Panc1 (cell line): ENCODE data around the gene SURF2. TPM values are rescaled to one million over a fixed set of nuclear protein-coding genes. Genes with fewer than 3 reads are reported as not detected.

Source experiments
- ATAC-seq: fragments of 200-7000 bp; cut with Tn5 transposase; 2 replicates; pipeline ENCODE4 v1.9.1; 2020; ENCODE audit warnings: mild to moderate bottlenecking, moderate library complexity
- BruUV-seq: library from RNA; stranded (reverse); fragments of 400-500 nt; replicated peaks from 2 replicates; lab custom pipeline; 2021; lab: Mats Ljungman, UMichigan
- CTCF ChIA-PET: fragments of 300-600 bp; sonication (Branson Sonifier 250); formaldehyde crosslinking; loops from one replicate; lab custom pipeline; 2022; ENCODE audit warnings: antibody characterized with exemption; lab: Charles Lee
- POLR2A ChIA-PET: fragments of 300-600 bp; sonication (Branson Sonifier 250); formaldehyde crosslinking; loops from one replicate; lab custom pipeline; 2022; ENCODE audit warnings: antibody characterized with exemption; lab: Charles Lee
- DNase-seq: peaks from one replicate; pipeline ENCODE4 v3.0.0-alpha.2; 2010; ENCODE audit warnings: low read depth, low spot score
- H3K27ac ChIP-seq: 2 replicates; pipeline ENCODE4 v1.5.1; 2011; ENCODE audit warnings: mild to moderate bottlenecking, low read length, inconsistent platforms
- H3K27me3 ChIP-seq: fragments of 200-500 bp; sonication (Bioruptor generic); 2 replicates; pipeline ENCODE4 v1.6.0; 2014; ENCODE audit warnings: low read length, inconsistent platforms; ENCODE audit not compliant: control insufficient read depth, insufficient read depth
- H3K36me3 ChIP-seq: fragments of 200-500 bp; sonication (Bioruptor generic); 2 replicates; pipeline ENCODE4 v1.5.1; 2014; ENCODE audit warnings: inconsistent platforms, mild to moderate bottlenecking, low read length, moderate library complexity; ENCODE audit not compliant: control insufficient read depth, insufficient read depth
- H3K4me1 ChIP-seq: 2 replicates; pipeline ENCODE4 v1.5.1; 2011; ENCODE audit warnings: inconsistent platforms, mild to moderate bottlenecking, low read length, moderate library complexity; ENCODE audit not compliant: control insufficient read depth, insufficient read depth
- H3K4me3 ChIP-seq, 2 experiments: 2 replicates each; pipeline ENCODE4 v1.5.1; 2011 to 2012; ENCODE audit warnings: low read depth in 2 of 2, low read length in 2 of 2, mild to moderate bottlenecking in 2 of 2, inconsistent platforms in 1 of 2, moderate library complexity in 1 of 2
- H3K9me3 ChIP-seq: fragments of 200-500 bp; sonication (Bioruptor generic); 2 replicates; pipeline ENCODE4 v1.5.1; 2014; ENCODE audit warnings: low read depth, mild to moderate bottlenecking, inconsistent platforms, low read length, moderate library complexity; ENCODE audit not compliant: control insufficient read depth, insufficient read depth
- POLR2AphosphoS5 ChIP-seq: IDR thresholded peaks from 2 replicates; pipeline ENCODE4 v1.6.1; 2012; ENCODE audit warnings: mild to moderate bottlenecking, low read depth, low read length, moderate library complexity
- SIN3A ChIP-seq: IDR thresholded peaks from 2 replicates; pipeline ENCODE4 v1.6.1; 2012; ENCODE audit warnings: low read depth, mild to moderate bottlenecking, low read length, moderate library complexity, borderline replicate concordance; ENCODE audit not compliant: insufficient read depth
- TCF7L2 ChIP-seq: IDR thresholded peaks from 2 replicates; pipeline ENCODE4 v1.6.1; 2011; ENCODE audit warnings: mild to moderate bottlenecking, low read depth, low read length, inconsistent platforms
- in situ Hi-C: cut with HindIII; loops from 2 replicates; pipeline ENCODE4 v1.10.0; 2016; ENCODE audit warnings: low sequenced_read_pairs, low pct_unique_long_range_greater_than_20kb
- intact Hi-C: fragments of 100-400 bp; cut with micrococcal nuclease; formaldehyde crosslinking; loops from one replicate; pipeline ENCODE4 v1.10.0; 2022; ENCODE audit not compliant: unreplicated experiment
- total RNA-seq: library from RNA; stranded (reverse); gene quantifications from one replicate; pipeline ENCODE4 v1.2.1, GENCODE V29; 2021; ENCODE audit not compliant: unreplicated experiment
- TF ChIP-seq, protein P1 (sequence below): fragments of 450-650 bp; IDR thresholded peaks from 2 replicates; pipeline ENCODE4 v1.5.1; 2017; ENCODE audit warnings: mild to moderate bottlenecking
- TF ChIP-seq, protein P2 (sequence below), 2 experiments: IDR thresholded peaks; 2 replicates each; pipeline ENCODE4 v1.6.1; 2011 to 2012; ENCODE audit warnings: low read depth in 2 of 2, control low read depth in 1 of 2, low read length in 1 of 2, mild to moderate bottlenecking in 1 of 2, moderate library complexity in 1 of 2; ENCODE audit not compliant: insufficient read depth in 1 of 2

Gene SURF2
- total RNA-seq, 1 experiment from 2014 or later, result 19.2 TPM

DNA sequence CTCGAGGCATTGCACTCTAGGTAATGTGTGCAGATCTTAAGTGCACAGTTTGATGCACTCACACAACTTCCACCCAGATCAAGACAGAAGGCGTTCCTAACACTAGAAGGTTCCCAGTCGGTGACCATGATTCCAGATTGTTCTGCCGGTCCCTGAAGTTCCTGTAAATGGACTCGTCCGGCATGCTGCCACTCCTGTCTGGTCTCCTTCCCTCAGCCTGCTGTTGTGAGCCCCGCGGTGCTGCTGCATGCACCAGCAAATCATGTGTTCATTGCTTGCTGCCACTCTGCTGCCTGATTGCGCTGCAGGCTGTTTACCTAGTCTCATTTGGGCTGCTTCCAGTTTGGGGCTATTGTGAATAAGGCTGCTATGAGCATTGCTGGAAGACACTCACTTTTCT lies 31.3 kb downstream of the SURF2 start:
- in situ Hi-C loops (no loop called here), intact Hi-C loops (no loop called here)
- Histone ChIP-seq H3K9me3 (no peaks in the 10 kb centered on the region), H3K36me3 (no peaks in the 10 kb centered on the region), H3K4me3 (no peak overlapping the region), H3K27me3 (no peaks in the 10 kb centered on the region), H3K27ac (no peak overlapping the region), H3K4me1 (no peaks in the 10 kb centered on the region)
- TF ChIP-seq, protein P1, sequence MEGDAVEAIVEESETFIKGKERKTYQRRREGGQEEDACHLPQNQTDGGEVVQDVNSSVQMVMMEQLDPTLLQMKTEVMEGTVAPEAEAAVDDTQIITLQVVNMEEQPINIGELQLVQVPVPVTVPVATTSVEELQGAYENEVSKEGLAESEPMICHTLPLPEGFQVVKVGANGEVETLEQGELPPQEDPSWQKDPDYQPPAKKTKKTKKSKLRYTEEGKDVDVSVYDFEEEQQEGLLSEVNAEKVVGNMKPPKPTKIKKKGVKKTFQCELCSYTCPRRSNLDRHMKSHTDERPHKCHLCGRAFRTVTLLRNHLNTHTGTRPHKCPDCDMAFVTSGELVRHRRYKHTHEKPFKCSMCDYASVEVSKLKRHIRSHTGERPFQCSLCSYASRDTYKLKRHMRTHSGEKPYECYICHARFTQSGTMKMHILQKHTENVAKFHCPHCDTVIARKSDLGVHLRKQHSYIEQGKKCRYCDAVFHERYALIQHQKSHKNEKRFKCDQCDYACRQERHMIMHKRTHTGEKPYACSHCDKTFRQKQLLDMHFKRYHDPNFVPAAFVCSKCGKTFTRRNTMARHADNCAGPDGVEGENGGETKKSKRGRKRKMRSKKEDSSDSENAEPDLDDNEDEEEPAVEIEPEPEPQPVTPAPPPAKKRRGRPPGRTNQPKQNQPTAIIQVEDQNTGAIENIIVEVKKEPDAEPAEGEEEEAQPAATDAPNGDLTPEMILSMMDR, result no peak
- TF ChIP-seq SIN3A (no peak), TCF7L2 (no peak), POLR2AphosphoS5 (no peak)
- TF ChIP-seq, protein P2, sequence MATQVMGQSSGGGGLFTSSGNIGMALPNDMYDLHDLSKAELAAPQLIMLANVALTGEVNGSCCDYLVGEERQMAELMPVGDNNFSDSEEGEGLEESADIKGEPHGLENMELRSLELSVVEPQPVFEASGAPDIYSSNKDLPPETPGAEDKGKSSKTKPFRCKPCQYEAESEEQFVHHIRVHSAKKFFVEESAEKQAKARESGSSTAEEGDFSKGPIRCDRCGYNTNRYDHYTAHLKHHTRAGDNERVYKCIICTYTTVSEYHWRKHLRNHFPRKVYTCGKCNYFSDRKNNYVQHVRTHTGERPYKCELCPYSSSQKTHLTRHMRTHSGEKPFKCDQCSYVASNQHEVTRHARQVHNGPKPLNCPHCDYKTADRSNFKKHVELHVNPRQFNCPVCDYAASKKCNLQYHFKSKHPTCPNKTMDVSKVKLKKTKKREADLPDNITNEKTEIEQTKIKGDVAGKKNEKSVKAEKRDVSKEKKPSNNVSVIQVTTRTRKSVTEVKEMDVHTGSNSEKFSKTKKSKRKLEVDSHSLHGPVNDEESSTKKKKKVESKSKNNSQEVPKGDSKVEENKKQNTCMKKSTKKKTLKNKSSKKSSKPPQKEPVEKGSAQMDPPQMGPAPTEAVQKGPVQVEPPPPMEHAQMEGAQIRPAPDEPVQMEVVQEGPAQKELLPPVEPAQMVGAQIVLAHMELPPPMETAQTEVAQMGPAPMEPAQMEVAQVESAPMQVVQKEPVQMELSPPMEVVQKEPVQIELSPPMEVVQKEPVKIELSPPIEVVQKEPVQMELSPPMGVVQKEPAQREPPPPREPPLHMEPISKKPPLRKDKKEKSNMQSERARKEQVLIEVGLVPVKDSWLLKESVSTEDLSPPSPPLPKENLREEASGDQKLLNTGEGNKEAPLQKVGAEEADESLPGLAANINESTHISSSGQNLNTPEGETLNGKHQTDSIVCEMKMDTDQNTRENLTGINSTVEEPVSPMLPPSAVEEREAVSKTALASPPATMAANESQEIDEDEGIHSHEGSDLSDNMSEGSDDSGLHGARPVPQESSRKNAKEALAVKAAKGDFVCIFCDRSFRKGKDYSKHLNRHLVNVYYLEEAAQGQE (IDR thresholded peaks at IDR 0.05; ENCODE audit: insufficient read depth in 1 of 2, low read depth in 2 of 2, low read length in 1 of 2), result no peak
- ChIA-PET POLR2A (no interaction called here), CTCF (no interaction called here)
- ATAC-seq (no peak), DNase-seq (no peak)
- no TSS peak for BruUV-seq

DNA sequence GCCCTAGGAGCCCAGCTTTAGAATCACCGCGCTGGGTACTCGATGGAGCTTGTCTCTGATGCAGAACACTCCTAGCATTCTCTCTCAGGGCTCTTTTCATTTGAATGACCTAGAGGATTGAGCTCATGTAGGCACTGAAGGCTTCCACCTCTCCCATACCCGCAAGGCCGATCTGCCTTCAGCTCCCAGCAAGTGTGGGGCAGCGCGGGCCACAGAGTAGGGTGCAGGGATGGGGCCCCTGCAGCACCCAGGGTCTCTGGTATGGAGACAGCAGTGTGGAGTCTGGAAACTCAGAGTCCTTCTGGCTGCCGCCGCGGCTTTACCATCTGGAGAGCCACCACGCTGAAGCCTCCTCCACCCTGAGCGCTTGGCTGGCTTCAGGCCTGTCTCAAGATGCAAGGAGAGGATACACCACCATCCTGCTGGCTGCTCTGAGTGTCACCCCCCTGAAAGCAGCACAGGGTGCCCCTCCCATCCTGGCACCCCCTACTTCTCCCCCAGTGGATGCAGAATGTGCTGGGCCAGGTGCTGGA lies 32.7 kb downstream of the SURF2 start:
- no peak for DNase-seq
- in situ Hi-C loops (no loop called here), intact Hi-C loops (no loop called here)
- no TSS peak for BruUV-seq
- CTCF ChIA-PET, result no interaction called here
- H3K4me3 ChIP-seq, result no peak overlapping the region
- H3K27ac ChIP-seq, result no peak overlapping the region
- ATAC-seq, result no peak
- POLR2A ChIA-PET, result no interaction called here
- no peaks in the 10 kb centered on the region for H3K36me3 ChIP-seq
- no peaks in the 10 kb centered on the region for H3K27me3 ChIP-seq
- TF ChIP-seq, protein P1, result no peak
- TF ChIP-seq TCF7L2 (no peak), POLR2AphosphoS5 (no peak), SIN3A (no peak)
- TF ChIP-seq, protein P2 (IDR thresholded peaks at IDR 0.05; ENCODE audit: insufficient read depth in 1 of 2, low read depth in 2 of 2, low read length in 1 of 2), result no peak
- no peaks in the 10 kb centered on the region for H3K9me3 ChIP-seq
- H3K4me1 ChIP-seq, result no peaks in the 10 kb centered on the region
